Stomach (tissue), 9 donors: ENCODE data around the gene BMPR1B. TPM values are rescaled to one million over a fixed set of nuclear protein-coding genes. Genes with fewer than 3 reads are reported as not detected.

Experiments used
- DNase-seq, 2 donors: peaks; one replicate each; pipeline versions ENCODE4 v3.0.0 to v3.0.0-alpha.2; 2013 to 2019
- H3K27ac ChIP-seq, 5 donors: fragments of 200-600 bp in 4 of 5; sonication (generic) in 4 of 5; one replicate each; pipeline ENCODE4 v1.5.1; 2013 to 2019; ENCODE audit warnings: mild to moderate bottlenecking in 1 of 5, moderate library complexity in 1 of 5
- H3K27me3 ChIP-seq, 3 donors: fragments of 200-600 bp; sonication (generic); one replicate each; pipeline ENCODE4 v1.5.1; 2017 to 2019; ENCODE audit warnings: mixed run types in 1 of 3
- H3K36me3 ChIP-seq, 4 donors: fragments of 200-600 bp; sonication (generic); 1 replicate in 3 of 4; 2 replicates in 1 of 4; pipeline ENCODE4 v1.5.1; 2016 to 2019
- H3K4me1 ChIP-seq, 4 donors: fragments of 200-600 bp; sonication (generic); one replicate each; pipeline ENCODE4 v1.5.1; 2016 to 2019
- H3K4me3 ChIP-seq, 4 donors: fragments of 200-600 bp; sonication (generic) in 3 of 4; one replicate each; pipeline ENCODE4 v1.5.1; 2016 to 2019; ENCODE audit warnings: mild to moderate bottlenecking in 1 of 4
- H3K9me3 ChIP-seq, 4 donors: fragments of 200-600 bp; sonication (generic); one replicate each; pipeline ENCODE4 v1.5.1; 2016 to 2019
- EP300 ChIP-seq: sonication (generic); formaldehyde crosslinking; IDR thresholded peaks from one replicate; pipeline ENCODE4 v1.6.1; 2017; ENCODE audit warnings: antibody characterized with exemption
- POLR2A ChIP-seq, 4 donors: fragments of 450-650 bp; IDR thresholded peaks; one replicate each; pipeline ENCODE4 v1.6.1; 2016; ENCODE audit warnings: antibody characterized with exemption in 4 of 4, control low read depth in 2 of 4, mild to moderate bottlenecking in 1 of 4, moderate library complexity in 1 of 4
- POLR2AphosphoS5 ChIP-seq, 3 donors: sonication (generic); formaldehyde crosslinking; IDR thresholded peaks; one replicate each; pipeline ENCODE4 v1.6.1; 2016; ENCODE audit warnings: antibody characterized with exemption in 3 of 3
- WGBS, 5 donors: extraction: QIAGEN DNeasy Blood & Tissue Kit in 3 of 5; methylation state at CpG; one replicate each; pipeline versions ENCODE4 v1.1.5 to v1.1.7; 2013 to 2018; 5-methylcytosine and 5-hydroxymethylcytosine counted together
- intact Hi-C: fragments of 100-400 bp; cut with DNase I; formaldehyde crosslinking; loops from one replicate; pipeline ENCODE4 v1.15.1; 2023; ENCODE audit warnings: low total_unique reads
- polyA plus RNA-seq, 3 donors: library from polyadenylated mRNA; stranded (reverse); fragments of 200-250 nt; gene quantifications; one replicate each; pipeline ENCODE4 v1.2.3, GENCODE V29; 2013
- total RNA-seq, 5 donors: library from RNA; depleted of rRNA; stranded (reverse); fragments of >200 nt; gene quantifications; one replicate each; pipeline versions ENCODE4 v1.1.0 to v1.2.3, GENCODE V29; 2014 to 2016
- TF ChIP-seq, protein P1 (sequence below), 7 experiments: fragments of 450-650 bp in 4 of 7; fragments of 200-600 bp in 3 of 7; sonication (generic) in 3 of 7; IDR thresholded peaks; one replicate each; pipeline ENCODE4 v1.5.1; 2016 to 2019; ENCODE audit warnings: antibody characterized with exemption in 7 of 7, control low read depth in 2 of 7, mild to moderate bottlenecking in 1 of 7
- donor health status: healthy with polysubstance abuse.
- donor health status: Bipolar disorder and iron deficiency.
- donor health status: healthy.

Gene BMPR1B
- total and polyA plus RNA-seq, 8 donors, result 0.37 to 29.8 (median 1.5) TPM; not detected in 1

DNA sequence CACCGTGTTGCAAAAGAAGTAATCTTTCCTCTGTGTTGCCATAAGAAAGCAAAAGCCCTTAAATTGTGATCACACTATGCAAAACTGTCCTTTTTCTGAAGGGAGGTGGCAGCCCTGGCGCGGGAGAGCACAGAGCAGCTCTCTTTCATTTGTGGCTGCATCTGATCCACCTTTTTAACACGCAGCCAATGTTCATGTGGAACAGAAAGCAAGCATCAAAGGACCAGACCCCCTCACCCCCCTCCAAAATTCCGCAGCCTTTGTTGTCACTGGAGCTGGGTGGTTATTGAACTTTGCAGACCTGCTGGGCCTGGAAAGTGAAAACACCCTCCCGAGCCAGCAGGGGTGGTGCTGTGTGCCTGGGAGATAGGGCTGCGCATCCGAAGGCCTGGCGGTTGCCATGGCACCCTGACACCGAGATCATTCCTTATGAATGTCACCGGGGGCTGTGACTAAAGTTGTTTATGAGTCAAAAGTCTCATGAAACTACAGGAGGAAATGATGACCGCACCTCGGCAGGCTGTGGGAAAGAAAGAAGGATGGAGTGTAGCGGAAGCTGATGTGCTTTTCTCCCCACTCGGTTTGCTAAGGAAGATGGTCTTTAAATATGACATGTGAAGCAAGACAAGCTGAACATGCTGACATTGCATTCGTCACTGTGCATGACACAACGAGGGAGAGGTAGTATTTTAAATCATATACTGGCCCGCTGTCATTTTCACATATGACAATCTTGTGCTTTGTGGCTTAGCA lies 423.7 kb downstream of the BMPR1B start:
- peak in 1 of 2 donors; percentile 32 for DNase-seq
- no peaks in the 10 kb centered on the region for H3K9me3 ChIP-seq
- WGBS, 5 donors, result 64 to 72% (median 71%) methylated on average over 18 of the region's 18 CpGs
- no peak overlapping the region for H3K27ac ChIP-seq
- no peak overlapping the region for H3K4me3 ChIP-seq
- intact Hi-C loops, result no loop called here
- H3K4me1 ChIP-seq, result no peaks in the 10 kb centered on the region
- peaks cover 0 to 13% (median 0%) of the 10 kb centered on the region in 4 donors for H3K36me3 ChIP-seq
- no peaks in the 10 kb centered on the region for H3K27me3 ChIP-seq
- no peak for TF ChIP-seq POLR2A (IDR thresholded peaks at IDR 0.05)
- TF ChIP-seq, protein P1, sequence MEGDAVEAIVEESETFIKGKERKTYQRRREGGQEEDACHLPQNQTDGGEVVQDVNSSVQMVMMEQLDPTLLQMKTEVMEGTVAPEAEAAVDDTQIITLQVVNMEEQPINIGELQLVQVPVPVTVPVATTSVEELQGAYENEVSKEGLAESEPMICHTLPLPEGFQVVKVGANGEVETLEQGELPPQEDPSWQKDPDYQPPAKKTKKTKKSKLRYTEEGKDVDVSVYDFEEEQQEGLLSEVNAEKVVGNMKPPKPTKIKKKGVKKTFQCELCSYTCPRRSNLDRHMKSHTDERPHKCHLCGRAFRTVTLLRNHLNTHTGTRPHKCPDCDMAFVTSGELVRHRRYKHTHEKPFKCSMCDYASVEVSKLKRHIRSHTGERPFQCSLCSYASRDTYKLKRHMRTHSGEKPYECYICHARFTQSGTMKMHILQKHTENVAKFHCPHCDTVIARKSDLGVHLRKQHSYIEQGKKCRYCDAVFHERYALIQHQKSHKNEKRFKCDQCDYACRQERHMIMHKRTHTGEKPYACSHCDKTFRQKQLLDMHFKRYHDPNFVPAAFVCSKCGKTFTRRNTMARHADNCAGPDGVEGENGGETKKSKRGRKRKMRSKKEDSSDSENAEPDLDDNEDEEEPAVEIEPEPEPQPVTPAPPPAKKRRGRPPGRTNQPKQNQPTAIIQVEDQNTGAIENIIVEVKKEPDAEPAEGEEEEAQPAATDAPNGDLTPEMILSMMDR (IDR thresholded peaks at IDR 0.05), result no peak
- no peak for TF ChIP-seq POLR2AphosphoS5 (IDR thresholded peaks at IDR 0.05)
- no peak for TF ChIP-seq EP300

DNA sequence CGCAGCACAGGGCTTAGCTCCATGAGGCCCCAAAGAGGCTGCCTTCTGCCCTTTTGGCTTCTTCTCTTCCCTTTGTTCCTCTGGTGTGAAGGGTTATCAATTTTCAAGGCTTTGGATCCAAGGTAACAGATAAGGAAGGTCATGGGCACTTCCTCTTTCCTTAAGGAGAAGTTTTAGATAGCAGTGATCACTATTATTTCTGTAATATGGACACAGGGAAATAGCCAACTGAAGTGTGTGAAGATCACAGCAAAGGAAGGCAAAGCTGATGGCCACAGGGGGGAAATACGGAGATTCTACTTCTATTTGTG lies 424.2 kb downstream of the BMPR1B start:
- Histone ChIP-seq H3K27ac (no peak overlapping the region), H3K36me3 (peaks cover 0 to 10% (median 0%) of the 10 kb centered on the region in 4 donors), H3K4me1 (no peaks in the 10 kb centered on the region), H3K27me3 (no peaks in the 10 kb centered on the region), H3K9me3 (no peaks in the 10 kb centered on the region), H3K4me3 (no peak overlapping the region)
- WGBS, 5 donors, result 23 to 34% (median 33%) methylated on average over 2 of the region's 2 CpGs
- no peak for TF ChIP-seq POLR2A (IDR thresholded peaks at IDR 0.05)
- TF ChIP-seq, protein P1 (IDR thresholded peaks at IDR 0.05), result no peak
- no peak for TF ChIP-seq EP300
- TF ChIP-seq POLR2AphosphoS5 (IDR thresholded peaks at IDR 0.05), result no peak
- intact Hi-C loops, result no loop called here
- no peak for DNase-seq

DNA sequence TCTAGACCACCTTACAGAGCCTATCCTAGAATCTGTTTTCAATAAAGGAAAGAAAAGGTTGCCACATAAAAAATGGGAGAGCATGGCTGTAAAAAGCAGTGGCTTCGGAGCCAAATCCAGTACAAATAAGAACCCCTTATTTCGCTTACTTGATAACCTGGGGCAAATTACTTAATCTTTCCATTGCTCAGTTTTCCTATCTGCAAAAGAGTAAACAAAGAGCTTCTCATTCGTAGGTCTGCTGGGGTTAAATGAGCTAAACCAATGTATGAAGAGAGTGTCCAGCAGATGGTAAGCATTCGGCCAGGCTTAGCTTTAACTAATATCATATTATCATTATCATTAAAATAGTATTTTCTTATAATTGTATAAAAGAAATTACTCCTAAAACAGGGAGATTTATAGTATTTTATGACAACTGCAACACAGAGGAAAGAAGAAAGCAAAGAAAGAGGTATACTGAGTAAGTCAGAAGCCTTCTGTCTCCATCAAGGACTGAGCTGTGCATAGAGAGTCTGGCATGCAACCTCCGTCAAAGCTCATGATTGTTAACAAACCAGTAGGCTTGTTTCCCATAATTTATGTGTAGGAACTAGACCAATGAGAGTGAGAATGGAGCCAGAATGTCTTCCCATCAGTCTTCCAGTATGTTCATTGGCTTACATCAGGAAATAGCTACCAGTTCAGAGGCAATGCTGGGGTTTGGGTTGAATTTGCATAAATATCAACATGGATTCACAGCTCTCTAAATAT lies 426.1 kb downstream of the BMPR1B start:
- TF ChIP-seq POLR2A (IDR thresholded peaks at IDR 0.05) (no peak), POLR2AphosphoS5 (IDR thresholded peaks at IDR 0.05) (no peak), EP300 (no peak)
- TF ChIP-seq, protein P1 (IDR thresholded peaks at IDR 0.05), result no peak
- DNase-seq, result no peak
- Histone ChIP-seq H3K36me3 (no peaks in the 10 kb centered on the region), H3K27me3 (no peaks in the 10 kb centered on the region), H3K9me3 (no peaks in the 10 kb centered on the region), H3K4me1 (no peaks in the 10 kb centered on the region), H3K27ac (no peak overlapping the region), H3K4me3 (no peak overlapping the region)
- intact Hi-C loops, result no loop called here
- 42 to 62% (median 46%) methylated on average over 5 of the region's 5 CpGs for WGBS, 5 donors

DNA sequence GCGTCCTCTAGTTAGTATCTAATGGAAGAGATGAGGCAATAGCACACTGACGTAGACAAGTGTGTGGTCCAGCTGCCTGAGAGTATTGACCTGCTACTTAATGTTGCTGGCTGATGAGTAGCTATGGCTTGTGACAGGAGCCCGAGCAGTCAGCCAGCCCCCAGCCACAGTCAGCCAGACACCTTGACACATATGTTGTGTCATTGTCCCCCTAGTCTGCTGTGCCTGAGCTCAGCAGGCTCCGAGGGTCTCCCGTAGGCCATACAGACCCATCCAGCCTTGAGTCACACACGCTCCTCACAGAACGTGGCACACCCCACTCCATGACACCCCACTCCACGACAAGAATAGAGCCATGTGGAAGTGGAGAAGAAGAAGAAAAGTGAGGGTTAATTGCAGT lies 428.9 kb downstream of the BMPR1B start:
- H3K4me3 ChIP-seq, result no peak overlapping the region
- DNase-seq, result no peak
- H3K36me3 ChIP-seq, result no peaks in the 10 kb centered on the region
- intact Hi-C loops, result no loop called here
- H3K27me3 ChIP-seq, result no peaks in the 10 kb centered on the region
- H3K4me1 ChIP-seq, result no peaks in the 10 kb centered on the region
- TF ChIP-seq, protein P1 (IDR thresholded peaks at IDR 0.05), result no peak
- WGBS, 5 donors, result 85 to 92% (median 89%) methylated on average over 8 of the region's 8 CpGs
- H3K9me3 ChIP-seq, result no peaks in the 10 kb centered on the region
- H3K27ac ChIP-seq, result no peak overlapping the region
